Stimulated activated CD8-positive, alpha-beta memory T cell treated with anti-CD3 and anti-CD28 coated beads, Interleukin-12 subunit alpha, Interleukin-12 subunit beta, amount 100 ng/mL, for 4 hours (primary cell): ENCODE data around the gene EED.

Experiments used
- DNase-seq: peaks from one replicate; pipeline ENCODE4 v3.0.0-alpha.2; 2020; ENCODE audit warnings: low read depth

EED gene, protein sequence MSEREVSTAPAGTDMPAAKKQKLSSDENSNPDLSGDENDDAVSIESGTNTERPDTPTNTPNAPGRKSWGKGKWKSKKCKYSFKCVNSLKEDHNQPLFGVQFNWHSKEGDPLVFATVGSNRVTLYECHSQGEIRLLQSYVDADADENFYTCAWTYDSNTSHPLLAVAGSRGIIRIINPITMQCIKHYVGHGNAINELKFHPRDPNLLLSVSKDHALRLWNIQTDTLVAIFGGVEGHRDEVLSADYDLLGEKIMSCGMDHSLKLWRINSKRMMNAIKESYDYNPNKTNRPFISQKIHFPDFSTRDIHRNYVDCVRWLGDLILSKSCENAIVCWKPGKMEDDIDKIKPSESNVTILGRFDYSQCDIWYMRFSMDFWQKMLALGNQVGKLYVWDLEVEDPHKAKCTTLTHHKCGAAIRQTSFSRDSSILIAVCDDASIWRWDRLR

DNA sequence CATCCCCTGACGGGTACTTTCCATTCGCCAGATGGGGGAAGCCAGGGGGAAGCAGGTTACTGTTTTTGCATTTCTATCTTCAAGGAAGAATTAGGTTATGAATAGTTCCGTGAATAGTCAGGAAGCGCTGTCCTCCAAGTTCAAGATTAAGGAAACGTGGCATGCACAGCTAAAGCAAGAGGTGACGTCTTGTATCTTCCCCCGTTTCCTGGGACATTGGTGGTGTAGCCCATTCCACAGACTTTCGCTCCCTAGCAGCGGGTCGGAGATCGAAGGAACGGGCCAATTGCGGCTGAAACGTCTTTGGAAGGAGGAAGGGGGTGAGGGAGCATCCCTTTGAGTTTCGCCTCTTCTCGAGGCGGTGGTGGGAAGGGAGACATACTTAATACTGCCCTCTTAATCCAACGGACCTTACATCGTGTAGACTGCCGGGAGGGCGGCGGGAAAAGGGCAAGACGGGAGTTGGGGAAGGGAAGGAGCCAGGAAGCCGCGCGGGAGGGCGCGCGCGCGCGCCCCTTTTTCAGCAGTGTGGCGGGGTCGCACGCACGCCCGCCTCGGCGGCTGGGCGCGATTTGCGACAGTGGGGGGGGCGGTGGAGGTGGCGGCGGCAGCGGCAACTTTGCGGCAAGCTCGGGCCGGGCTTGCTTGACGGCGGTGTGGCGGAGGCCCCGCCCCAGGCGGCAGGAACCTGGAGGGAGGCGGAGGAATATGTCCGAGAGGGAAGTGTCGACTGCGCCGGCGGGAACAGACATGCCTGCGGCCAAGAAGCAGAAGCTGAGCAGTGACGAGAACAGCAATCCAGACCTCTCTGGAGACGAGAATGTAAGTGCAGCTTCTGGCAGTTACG, at the start of gene EED:
Gene EED (plus strand): TSS at position 232 of the 847 bp plus-strand sequence. CDS start 477 bp downstream, at position 709.
- DNase-seq = peak; percentile 88

DNA sequence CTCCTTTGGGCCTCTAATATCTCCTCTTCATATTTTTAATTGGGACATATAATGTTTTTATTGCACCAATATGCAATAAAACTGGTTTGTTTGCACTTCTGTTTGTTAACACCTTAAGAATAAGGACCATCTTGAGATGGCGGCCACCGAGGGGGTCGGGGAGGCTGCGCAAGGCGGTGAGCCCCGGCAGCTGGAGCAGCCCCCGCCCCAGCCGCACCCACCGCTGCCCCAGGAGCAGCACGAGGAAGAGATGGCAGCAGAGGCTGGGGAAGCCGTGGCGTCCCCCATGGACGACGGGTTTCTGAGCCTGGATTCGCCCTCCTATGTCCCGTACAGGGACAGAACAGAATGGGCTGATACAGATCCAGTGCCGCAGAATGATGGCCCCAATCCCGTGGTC, 49.6 kb upstream of the EED start:
- DNase-seq = no peak

DNA sequence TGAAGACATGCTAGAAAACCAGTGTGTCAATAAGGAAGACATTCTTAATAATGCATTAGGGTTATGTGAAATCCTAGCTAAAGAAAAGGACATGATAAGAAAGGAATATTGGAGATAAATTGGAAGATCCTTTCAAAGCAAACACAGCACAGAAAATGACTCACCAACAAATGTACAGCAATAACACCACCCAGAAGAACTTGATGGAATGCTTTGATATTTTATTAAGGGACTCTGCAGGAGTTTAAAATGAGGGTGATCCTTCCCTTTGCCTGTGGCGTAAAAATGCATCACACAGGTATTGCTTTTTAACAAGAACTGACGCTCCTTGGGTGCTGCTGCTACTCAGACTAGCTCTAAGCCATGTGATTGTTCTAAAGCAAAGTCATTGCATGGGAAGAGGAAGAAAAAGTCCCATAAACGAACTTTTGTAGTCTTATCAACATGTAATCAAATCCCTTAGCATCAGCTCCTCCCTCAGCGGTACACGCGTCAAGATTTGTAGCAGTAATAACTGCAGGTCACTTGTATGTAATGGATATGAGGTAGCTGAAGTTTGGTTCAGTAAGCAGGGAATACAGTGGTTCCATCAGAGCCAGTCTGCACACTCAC, 48.4 kb upstream of the EED start:
- DNase-seq = no peak

DNA sequence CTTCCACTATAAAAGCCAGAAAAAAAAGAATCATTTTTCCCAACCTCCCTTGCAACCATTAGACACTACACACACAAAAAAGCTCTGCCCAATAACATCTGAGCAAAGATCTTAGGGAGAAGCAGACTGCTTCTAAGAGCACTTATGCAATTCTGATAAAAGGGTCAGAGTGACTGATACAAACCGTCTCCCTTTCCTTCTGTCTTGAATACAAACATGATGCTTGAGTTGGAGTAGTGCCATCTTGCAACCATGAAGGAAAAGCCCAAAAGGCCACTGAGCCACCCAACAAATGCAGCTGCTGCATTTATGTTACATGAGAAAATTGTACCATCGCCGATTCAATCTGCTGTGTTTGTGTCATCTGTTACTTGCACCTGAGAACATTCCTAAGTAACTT, 47.6 kb upstream of the EED start:
- DNase-seq = no peak

DNA sequence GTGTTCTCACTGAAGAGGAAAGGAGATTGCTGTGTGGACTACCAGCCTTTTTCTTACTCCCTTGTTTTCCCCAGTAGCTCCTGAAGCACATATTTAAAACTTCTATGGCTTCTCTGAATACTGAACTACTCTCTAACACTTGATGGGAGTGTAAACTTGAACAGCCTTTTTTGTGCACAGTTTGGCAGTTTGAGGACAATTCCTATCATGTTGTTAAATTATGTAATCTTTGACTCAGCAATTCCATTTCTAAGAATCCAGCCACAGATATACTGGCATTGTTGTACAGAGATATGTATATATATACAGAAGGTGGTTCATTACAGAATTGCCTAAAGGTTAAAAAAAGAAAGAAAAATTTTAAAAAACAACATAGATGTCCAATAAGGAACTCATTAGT, 47.1 kb upstream of the EED start:
- DNase-seq = no peak

DNA sequence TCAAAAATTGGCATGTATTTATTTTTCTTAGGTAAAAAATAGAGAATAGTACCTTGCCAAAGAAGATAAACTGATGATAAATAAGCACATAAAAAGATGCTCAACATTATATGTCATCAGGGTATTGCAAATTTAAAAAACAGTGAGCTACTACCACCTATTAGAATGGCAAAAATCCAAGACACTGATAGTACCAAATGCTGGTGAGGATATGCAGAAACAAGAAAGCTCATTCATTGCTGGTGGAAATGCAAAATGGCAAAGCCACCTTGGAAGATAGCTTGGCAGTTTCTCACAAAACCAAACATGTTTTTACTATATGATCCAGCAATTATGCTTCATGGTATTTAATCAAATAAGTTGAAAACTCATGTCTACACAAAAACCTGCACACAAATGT, 46.4 kb upstream of the EED start:
- no peak for DNase-seq

DNA sequence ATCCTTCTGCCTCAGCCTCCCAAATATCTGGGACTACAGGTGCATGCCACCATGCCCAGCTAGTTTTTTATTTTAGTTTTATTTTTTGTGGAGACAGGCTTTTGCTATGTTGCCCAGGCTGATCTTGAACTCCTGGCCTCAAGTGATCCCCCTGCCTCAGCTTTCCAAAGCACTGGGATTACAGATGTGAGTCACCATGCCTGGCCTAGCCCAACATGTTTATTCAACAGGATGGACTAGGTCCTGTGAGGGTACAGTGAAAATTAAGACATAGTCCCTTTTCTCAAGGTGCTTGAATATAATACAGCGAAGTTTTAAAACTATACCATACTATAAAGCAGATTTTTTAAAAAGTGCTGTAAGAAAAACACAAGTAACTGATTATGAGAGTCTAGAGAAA, 45.2 kb upstream of the EED start:
- no peak for DNase-seq

DNA sequence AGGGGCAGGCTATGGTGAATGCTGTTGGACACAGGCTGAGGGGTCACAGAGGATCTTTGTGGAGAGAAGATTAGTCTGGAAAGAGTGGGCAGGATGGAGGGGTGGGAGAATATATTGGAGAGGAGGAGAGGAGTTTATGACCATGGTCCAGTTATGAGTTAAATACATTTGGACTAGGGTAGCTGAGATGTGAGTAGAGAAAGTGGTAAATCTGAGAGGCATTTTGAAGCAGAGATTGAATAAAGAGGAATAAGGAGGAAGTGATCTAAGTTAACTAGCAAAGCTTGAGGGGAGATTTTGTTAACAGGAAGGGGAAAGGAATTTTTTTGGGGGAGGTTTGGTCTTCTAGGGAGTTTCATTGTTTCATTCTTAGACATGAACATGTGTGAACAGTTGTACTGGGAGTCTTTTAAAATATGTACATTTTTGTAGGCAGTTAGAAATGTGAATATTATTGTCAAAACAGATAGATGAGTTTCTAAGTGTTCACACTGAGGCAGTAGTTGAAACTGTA, 43.1 kb upstream of the EED start:
- DNase-seq = no peak

DNA sequence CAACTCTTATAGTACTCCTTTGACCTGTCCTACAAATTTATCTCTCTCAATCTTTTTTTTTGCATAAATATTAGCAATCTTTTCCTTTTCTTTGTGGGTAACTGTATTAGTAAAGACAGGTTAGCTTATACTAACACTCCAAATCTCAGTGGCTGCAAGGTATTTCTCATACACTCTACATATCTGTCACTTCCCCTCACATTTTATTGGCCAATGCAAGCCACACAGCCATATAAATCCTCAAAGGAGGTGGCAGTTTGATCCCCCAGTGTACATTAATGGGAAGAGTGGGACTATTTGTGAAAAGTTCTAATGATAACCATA, 42.6 kb upstream of the EED start:
- no peak for DNase-seq

DNA sequence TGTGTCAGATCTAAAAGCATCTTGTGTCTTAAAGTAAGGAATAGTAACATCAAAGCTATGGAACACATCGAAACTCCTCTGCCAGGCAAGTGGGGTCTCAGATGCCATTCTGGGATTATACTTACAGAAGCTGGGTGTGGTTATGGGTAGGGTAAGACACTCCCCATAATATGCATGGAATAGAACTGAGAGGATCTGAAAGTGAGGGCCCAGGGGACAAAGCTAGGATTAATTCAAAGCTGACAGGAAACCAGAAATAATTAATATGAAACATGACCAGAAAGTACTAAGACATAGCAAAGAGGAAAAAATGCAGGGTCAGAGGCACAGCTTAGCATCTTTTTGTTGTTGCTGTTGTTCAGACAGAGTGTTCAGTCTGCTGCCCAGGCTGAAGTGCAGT, 40.2 kb upstream of the EED start:
- no peak for DNase-seq

DNA sequence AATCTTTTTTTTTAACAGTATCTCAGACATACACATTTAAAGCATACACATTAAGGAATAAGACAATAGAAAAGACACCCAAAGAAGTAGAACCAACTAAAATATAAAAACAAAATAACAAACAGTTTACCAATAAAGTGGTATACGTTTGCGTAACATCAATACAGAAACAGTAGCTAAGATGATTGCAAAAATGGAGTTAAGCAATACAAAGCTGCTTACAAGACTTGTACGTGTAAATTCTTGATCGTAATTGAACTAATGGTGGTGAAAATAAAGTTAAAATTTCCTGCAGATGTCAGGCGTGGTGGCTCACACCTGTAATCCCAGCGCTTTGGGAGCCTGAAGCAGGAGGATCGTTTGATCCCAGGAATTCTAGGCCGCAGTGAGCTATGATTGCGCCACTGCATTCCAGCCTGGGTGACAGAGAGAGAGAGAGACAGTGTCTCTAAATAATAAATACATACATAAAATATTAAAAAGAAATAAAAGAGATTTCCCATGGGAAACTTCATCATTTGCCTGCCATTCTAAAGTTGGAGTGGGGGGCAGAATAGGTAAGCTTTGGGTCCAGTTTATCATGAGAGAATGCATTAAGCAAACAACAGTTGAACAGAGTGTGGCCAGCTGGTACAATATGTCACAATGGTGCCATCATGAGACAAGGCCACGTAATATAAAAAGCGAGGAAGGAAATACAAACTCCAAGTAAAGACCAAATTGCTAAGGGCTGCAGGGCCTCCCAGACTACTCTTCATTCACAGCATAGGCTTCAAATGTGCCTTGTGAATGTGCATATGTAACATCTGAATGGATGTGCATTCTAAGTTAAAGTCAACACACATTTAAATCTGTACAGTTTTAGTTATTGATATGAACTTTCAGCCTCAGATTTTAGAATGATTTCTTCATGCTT, 38.9 kb upstream of the EED start:
- DNase-seq = no peak

DNA sequence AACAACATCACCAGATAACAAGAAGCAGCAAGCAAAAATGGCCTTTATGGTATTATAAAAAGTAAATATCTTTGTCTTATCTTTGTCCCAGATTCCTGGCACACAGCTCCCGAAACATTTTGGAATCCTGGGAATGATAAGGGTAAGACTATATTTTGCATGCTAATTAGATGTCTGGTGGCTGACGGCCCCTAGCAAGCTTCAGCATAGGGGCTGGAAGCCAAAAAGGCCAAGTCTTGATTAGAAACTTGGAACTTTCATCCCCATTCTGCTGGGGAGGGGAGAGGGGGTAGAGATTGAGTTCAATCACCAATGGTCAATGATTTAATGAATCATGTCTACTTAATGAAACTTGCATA, 38.2 kb upstream of the EED start:
- no peak for DNase-seq

DNA sequence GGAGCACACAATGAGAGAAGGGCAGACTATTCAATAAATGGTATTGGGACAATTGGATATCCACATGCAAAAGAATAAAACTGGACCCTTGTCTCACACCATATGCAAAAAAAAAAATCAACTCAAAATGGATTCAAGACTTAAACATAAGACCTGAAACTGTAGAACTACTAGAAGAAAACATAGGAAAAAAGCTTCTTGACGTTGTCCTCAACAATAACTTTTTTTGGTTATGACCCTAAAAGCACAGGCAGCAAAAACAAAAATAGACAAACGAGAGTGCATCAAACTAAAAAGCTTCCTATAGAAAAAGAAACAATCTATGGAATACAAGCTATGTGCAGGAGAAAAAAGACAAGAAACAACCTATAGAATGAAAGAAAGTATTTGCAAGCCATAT, 37.1 kb upstream of the EED start:
- DNase-seq = no peak

DNA sequence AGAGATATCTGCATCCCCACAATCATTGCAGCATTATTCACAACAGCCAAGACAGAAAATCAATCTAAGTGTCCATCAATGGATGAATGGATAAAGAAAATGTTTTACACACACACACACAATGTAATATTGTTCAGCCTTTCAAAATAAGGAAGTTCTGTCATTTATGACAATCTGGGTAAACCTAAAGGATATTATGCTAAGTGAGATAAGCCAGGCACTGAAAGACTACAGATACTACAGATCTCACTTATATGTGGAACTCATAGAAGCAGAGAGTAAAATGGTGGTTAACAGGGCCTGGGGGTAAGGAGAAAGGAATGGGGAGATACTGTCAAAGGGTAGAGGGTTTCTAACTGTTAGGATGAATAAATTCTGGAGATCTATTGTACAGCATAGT, 36.0 kb upstream of the EED start:
- no peak for DNase-seq

DNA sequence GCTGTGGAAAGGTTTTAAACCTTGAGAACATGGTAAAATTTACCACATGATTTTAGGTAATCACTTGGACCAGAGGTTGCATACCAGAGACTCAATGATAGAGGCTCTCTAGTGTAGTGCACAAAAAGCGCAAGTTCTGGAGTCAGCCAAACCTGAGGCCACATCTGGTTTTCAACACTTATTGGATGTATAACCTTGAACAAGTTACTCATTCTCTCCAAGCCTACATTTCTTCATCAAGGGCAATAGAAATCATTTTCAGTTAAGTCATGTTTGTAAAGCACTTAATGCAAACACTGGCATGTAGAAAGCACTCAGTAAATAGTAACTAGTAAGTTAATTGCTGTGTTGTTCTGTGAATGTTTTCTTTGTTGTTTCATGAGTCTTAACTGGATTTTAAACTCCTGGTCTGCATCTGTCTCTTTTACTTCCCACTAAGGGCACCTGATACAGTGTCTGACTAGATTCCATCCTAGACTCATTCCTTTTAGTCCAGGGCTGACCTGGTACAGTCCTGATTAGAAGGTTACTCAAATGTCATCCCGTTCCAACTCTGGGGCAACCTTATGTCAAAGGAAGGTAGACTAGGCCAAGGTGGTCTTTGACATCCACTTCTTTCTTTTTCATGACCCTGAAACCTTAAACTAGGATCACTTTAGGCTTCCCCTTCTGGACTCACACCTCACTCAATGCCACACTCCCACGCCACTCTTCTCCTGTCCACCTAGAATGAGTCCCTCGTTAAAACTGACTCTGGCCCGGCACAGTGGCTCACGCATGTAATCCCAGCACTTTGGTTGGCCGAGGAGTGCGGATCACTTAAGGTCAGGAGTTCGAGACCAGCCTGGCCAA, 34.5 kb upstream of the EED start:
- no peak for DNase-seq

DNA sequence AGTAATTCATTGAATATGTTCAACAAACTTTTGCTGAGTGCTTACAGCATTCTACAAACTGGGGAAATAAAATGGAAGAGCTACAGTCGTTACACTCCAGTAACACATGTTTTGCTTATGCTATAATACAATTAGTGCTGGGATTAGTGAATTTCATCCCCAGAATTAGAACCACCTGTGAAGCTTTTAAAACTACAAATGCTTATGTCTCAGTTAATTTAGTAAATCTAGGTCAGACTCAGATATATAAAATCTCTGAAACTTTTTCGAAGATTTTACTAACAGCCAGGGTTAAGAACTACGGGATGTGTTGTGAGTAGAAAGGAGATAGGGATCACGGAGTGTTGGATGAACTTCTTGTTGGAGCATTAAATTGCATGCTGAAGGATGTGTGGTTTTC, 33.7 kb upstream of the EED start:
- no peak for DNase-seq

DNA sequence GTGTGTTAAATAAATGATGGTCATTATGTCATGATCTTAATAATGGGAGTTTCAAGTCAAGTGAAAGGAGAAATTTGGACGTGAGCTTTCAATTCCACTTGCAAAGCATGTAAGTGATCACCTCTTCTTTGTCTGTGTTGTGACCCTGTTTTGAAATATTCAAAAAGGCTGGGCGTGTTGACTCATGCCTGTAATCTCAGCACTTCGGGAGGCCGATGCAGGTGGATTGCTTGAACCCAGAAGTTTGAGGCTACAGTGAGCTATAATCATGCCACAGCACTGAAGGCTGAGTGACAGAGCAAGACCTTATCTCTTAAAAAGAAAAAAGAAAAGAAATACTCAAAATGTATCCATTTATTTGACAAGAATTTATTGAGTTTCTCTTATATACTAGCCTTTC, 32.9 kb upstream of the EED start:
- DNase-seq = no peak

DNA sequence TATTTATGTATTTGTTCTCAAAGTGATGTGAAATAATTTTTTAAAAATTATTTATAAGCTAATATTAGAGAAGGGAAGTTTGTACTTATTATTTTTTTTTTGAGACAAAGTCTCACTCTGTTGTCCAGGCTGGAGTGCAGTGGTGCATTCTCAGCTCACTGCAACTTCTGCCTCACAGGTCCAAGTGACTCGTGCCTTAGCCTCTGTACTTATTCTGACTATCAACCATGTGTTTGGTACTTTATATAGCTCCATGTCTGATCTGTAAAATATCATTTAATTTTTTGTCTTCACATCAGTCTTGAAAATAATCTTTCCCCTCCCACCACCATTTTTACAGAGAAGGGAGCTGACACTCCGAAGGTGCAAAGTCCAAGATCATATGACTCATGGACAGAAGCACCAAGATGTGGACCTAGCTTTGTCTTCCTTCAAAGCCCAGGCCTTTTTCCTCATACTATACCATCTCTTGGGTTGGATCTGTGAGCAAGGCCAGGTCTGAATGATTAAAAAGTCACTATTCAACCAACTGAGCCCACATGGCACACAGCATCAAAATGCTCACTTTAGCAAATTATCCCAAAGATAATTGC, 32.4 kb upstream of the EED start:
- no peak for DNase-seq

DNA sequence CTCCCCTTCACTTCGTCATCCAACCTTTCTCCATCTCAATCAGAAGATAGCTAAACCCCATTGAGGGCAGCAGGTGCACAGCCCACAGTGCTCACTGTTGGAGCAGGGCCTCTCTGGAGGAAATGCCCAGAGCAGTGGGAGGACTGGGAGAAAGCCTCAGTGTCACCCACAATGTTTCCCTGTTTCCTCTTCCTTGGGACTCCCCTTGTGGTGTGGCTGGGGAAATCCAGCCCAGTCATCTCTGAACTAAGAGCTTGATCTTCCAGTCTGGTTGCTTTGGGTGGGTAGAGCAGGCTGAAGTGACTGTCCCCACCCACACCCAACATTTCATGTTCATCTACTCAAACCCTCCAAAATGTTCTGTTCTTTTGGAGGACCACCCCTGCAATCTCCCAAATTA, 29.8 kb upstream of the EED start:
- DNase-seq = no peak
